Ovary (tissue), 9 donors: ENCODE results near the gene PODXL2. TPM values are rescaled to one million over a fixed set of nuclear protein-coding genes. Genes with fewer than 3 reads are reported as not detected.

Experiments
- DNase-seq, 5 donors: peaks; one replicate each; pipeline ENCODE4 v3.0.0-alpha.2; 2019 to 2020
- H3K27ac ChIP-seq, 2 donors: fragments of 200-600 bp; one replicate each; pipeline versions ENCODE4 v1.5.1 to v1.8.0; 2019 to 2022
- H3K27me3 ChIP-seq: fragments of 200-600 bp; one replicate; pipeline ENCODE4 v1.8.0; 2022
- H3K36me3 ChIP-seq: fragments of 200-600 bp; sonication (generic); one replicate; pipeline ENCODE4 v1.5.1; 2019
- H3K4me1 ChIP-seq: one replicate; pipeline ENCODE4 v1.8.1; 2013; ENCODE audit warnings: mild to moderate bottlenecking, moderate library complexity; ENCODE audit not compliant: insufficient read depth
- H3K4me3 ChIP-seq: fragments of 200-600 bp; sonication (generic); one replicate; pipeline ENCODE4 v1.5.1; 2017
- H3K9me3 ChIP-seq, 2 donors: fragments of 200-600 bp in 1 of 2; sonication (generic) in 1 of 2; one replicate each; pipeline versions ENCODE4 v1.5.1 to v1.8.1; 2013 to 2019; ENCODE audit warnings: mild to moderate bottlenecking in 1 of 2, moderate library complexity in 1 of 2
- EP300 ChIP-seq: sonication (generic); formaldehyde crosslinking; IDR thresholded peaks from one replicate; pipeline ENCODE4 v1.6.1; 2017; ENCODE audit warnings: antibody characterized with exemption
- POLR2A ChIP-seq: fragments of 450-650 bp; IDR thresholded peaks from one replicate; pipeline ENCODE4 v1.6.1; 2017; ENCODE audit warnings: antibody characterized with exemption, mild to moderate bottlenecking, moderate library complexity
- WGBS, 3 donors: extraction: QIAGEN DNeasy Blood & Tissue Kit in 1 of 3; methylation state at CpG; one replicate each; pipeline versions ENCODE4 v1.1.5 to v1.1.7; 2013 to 2017; 5-methylcytosine and 5-hydroxymethylcytosine counted together
- intact Hi-C, 4 donors: fragments of 100-400 bp; cut with DNase I; formaldehyde crosslinking; loops; one replicate each; pipeline versions ENCODE4 v1.11.0 to v1.15.1; 2022 to 2023
- polyA plus RNA-seq, 2 donors: library from polyadenylated mRNA; stranded (reverse); fragments of 200-250 nt in 1 of 2; fragments of 350-450 nt in 1 of 2; fragmentation: Illumina TruSeq in 1 of 2; extraction: RNeasy Lipid Tissue Mini Kit (QIAGEN cat#74804) in 1 of 2; gene quantifications; one replicate each; pipeline ENCODE4 v1.2.3, GENCODE V29; 2013 to 2014
- total RNA-seq, 7 donors: library from RNA; depleted of rRNA in 2 of 7; stranded (reverse); fragments of >200 nt in 2 of 7; fragmentation: NEBNext Ultra II Directional in 3 of 7; extraction: Animal tissue kit (Norgen Biotek cat#: 25700) in 3 of 7; gene quantifications; one replicate each; pipeline versions ENCODE4 v1.1.0 to v1.2.4, GENCODE V29; 2016 to 2023
- TF ChIP-seq, protein P1 (sequence below), 3 donors: fragments of 450-650 bp in 2 of 3; fragments of 200-600 bp in 1 of 3; IDR thresholded peaks; one replicate each; pipeline versions ENCODE4 v1.5.1 to v1.8.0; 2016 to 2022; ENCODE audit warnings: antibody characterized with exemption in 3 of 3, mild to moderate bottlenecking in 1 of 3
- donor health status: DM: no; HTN: no; CAD: no; lungs with moderate emphysema.
- donor health status: DM: no; HTN: no; CAD: no.
- donor health status: Bipolar disorder and iron deficiency.
- donor health status: DM: yes; HTN: yes; CAD: no.
- donor health status: DM: no; HTN: no; CAD: no.
- donor health status: DM: yes; HTN: yes; CAD: no.

PODXL2 gene
- total and polyA plus RNA-seq, 9 donors = 5.3 to 14.3 (median 8.9) TPM

DNA sequence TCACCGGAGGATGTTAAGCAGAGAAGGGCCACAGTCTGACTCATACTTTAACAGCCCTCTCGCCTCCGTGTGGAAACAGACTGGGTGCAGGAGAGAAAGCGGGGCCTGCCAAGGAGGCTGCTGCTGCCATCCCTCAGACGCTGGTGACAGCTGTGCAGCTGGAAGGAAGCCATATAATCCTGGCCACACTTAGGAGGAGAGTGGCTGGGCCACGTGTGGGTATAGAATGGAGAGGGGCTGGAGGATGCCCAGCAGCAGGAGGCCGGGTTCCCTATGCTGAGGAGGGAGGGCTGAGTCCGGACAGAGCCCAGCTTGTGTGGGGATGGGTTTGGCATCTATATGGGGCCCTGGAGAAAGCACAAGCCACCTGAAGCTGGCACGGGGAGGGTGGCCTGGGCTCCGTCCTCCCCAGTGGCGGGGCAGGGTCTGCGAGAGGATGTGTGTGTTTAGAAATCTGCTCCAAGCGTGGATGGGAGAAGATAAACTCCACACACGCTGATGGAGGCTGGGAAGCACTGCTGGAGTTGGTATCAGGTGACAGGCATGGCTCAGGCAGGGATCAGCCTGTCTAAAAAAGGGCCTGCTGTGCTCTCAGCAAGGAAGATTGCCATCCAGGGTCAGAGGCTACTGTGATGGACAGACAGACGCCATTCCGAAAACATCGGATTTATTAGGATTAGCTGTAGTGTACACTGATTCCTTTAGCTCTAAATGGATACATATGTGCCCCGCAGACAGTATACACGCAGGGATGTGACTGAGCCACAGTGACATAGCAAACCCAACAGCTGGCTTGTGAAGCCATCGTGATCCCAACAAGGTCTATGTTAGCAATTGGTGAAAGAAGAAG, 59.7 kb downstream of the PODXL2 start:
- no peaks in the 10 kb centered on the region for H3K9me3 ChIP-seq
- H3K27ac ChIP-seq = no peak overlapping the region
- TF ChIP-seq, protein P1, sequence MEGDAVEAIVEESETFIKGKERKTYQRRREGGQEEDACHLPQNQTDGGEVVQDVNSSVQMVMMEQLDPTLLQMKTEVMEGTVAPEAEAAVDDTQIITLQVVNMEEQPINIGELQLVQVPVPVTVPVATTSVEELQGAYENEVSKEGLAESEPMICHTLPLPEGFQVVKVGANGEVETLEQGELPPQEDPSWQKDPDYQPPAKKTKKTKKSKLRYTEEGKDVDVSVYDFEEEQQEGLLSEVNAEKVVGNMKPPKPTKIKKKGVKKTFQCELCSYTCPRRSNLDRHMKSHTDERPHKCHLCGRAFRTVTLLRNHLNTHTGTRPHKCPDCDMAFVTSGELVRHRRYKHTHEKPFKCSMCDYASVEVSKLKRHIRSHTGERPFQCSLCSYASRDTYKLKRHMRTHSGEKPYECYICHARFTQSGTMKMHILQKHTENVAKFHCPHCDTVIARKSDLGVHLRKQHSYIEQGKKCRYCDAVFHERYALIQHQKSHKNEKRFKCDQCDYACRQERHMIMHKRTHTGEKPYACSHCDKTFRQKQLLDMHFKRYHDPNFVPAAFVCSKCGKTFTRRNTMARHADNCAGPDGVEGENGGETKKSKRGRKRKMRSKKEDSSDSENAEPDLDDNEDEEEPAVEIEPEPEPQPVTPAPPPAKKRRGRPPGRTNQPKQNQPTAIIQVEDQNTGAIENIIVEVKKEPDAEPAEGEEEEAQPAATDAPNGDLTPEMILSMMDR (IDR thresholded peaks at IDR 0.05) = no peak
- TF ChIP-seq EP300 = no peak
- TF ChIP-seq POLR2A = no peak
- no peaks in the 10 kb centered on the region for H3K27me3 ChIP-seq
- H3K36me3 ChIP-seq = no peaks in the 10 kb centered on the region
- peak in 3 of 5 donors; percentile 7 to 19 (median 7) for DNase-seq
- H3K4me1 ChIP-seq = peaks cover 2% of the 10 kb centered on the region
- H3K4me3 ChIP-seq = no peak overlapping the region
- intact Hi-C loops = no loop called here
- 69 to 78% (median 71%) methylated on average over 20 of the region's 20 CpGs for WGBS, 3 donors

DNA sequence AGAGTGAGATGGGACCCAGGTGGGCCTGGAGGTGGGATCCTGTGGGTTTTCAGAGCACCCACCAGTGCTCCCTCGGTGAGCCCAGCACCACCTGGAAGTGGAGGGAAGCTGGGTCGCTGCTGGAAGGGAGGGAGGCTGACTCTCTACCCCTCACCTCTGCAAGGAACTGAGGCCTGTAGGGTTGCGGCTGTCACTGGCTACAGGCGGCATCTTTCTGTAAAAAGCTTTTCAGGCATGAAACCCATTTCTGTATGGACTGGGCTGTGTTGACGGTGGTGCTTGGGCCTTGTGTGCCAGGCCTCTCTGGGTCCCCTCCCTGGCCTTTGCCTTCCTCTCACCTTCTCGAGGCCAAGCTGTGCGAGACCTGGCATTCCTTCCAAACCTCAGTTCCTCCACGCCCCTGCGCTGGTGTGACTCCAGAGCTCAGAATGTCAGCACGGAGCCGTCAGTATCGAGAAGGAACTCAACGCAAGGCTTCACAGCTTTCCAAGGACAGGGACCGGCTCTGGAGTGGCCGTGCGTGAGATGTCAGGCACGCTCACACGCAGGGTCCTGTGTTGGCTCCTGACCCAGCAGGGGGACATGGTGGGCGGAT, 60.4 kb downstream of the PODXL2 start:
- intact Hi-C loops = no loop called here
- no peaks in the 10 kb centered on the region for H3K9me3 ChIP-seq
- no peaks in the 10 kb centered on the region for H3K36me3 ChIP-seq
- H3K27me3 ChIP-seq = no peaks in the 10 kb centered on the region
- DNase-seq = peak in 3 of 5 donors; percentile 6 to 26 (median 10)
- TF ChIP-seq POLR2A (no peak), EP300 (no peak)
- TF ChIP-seq, protein P1 (IDR thresholded peaks at IDR 0.05) = no peak
- peaks cover 2% of the 10 kb centered on the region for H3K4me1 ChIP-seq
- no peak overlapping the region for H3K4me3 ChIP-seq
- WGBS, 3 donors = 86 to 89% (median 87%) methylated on average over 19 of the region's 19 CpGs
- no peak overlapping the region for H3K27ac ChIP-seq

DNA sequence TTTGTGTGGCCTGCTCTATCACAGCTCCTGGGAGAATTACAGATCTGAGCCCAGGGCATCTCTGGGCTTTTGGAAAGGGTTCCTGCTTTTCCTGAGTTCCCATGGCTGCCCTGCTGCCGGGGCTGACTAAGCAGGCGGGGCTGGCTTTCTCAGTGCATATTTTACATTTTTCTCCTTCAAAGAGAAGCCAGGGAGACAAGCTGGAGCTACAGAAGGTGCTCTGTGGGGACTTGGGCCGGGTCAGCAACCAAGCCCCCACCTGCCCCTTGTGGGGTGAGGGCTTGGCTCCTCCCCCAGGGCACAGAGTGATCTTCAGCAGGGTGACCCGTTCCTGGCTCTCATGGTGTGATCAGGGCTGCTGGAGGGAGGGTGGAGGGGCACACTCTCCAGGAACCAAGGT, 61.1 kb downstream of the PODXL2 start:
- Histone ChIP-seq H3K27ac (no peak overlapping the region), H3K4me3 (no peak overlapping the region), H3K36me3 (no peaks in the 10 kb centered on the region), H3K9me3 (no peaks in the 10 kb centered on the region), H3K4me1 (peaks cover 2% of the 10 kb centered on the region), H3K27me3 (no peaks in the 10 kb centered on the region)
- TF ChIP-seq, protein P1 (IDR thresholded peaks at IDR 0.05) = no peak
- no peak for TF ChIP-seq EP300
- TF ChIP-seq POLR2A = no peak
- 6 to 23% (median 17%) methylated on average over 4 of the region's 4 CpGs for WGBS, 3 donors
- intact Hi-C loops = no loop called here
- DNase-seq = peak in 2 of 5 donors; percentile 9 to 33

DNA sequence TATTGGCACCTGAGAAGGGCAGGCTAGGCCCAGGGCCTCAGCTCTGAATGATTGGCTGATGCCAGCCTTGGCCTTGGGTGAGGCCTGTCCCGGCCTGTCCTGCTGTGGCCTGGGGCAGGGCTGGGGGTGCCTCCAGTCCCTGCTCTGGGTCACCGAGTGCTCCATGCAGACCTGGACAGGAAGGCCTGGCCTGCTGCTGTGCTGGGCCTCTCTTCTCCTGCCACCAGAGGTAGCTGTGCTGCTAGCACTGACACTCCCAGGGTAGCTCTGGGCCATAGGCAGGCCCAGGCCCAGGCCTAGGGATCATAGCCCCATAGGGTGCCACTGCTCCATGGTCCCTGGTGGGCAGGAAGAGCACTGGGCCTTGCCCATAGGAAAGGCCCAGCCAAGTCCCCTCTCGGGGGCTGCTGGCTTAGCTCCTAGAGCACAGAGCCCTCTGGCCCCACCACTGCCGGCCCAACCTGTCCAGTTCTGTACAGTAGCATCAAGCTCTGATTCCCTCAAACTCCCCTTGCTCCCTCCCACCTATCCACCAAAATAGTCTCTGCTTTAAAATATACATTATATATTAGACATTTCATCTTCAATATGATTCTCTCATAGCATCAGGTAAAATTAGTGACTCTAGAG, 62.0 kb downstream of the PODXL2 start:
- no peaks in the 10 kb centered on the region for H3K27me3 ChIP-seq
- TF ChIP-seq EP300 (no peak), POLR2A (no peak)
- TF ChIP-seq, protein P1 (IDR thresholded peaks at IDR 0.05) = peak in 1 of 3 donors; percentile 15
- no peak overlapping the region for H3K27ac ChIP-seq
- H3K36me3 ChIP-seq = no peaks in the 10 kb centered on the region
- peaks cover 2% of the 10 kb centered on the region for H3K4me1 ChIP-seq
- intact Hi-C loops = no loop called here
- no peak overlapping the region for H3K4me3 ChIP-seq
- peak in 2 of 5 donors; percentile 22 to 33 for DNase-seq
- 70 to 93% (median 87%) methylated on average over 4 of the region's 4 CpGs for WGBS, 3 donors
- H3K9me3 ChIP-seq = no peaks in the 10 kb centered on the region
